ENCODE data around the gene TGFA.

- TF ChIP-seq CTCF (conservative IDR thresholded peaks at IDR 0.05; ENCODE audit: low read length) (no peak), EZH2phosphoT487 (IDR thresholded peaks at IDR 0.05; ENCODE audit: borderline replicate concordance) (no peak)
Observed at GRCh38 chr2:70565039-70565731, 11.6 kb upstream of the TGFA start.
